Adrenal gland (tissue), 5 donors: ENCODE results near the gene CYBC1.

Experiments used
- CTCF ChIP-seq, 6 experiments: fragments of 450-650 bp in 4 of 6; fragments of 200-600 bp in 2 of 6; sonication (generic) in 1 of 6; IDR thresholded peaks; 1 replicate in 5 of 6; 2 replicates in 1 of 6; pipeline versions ENCODE4 v1.5.1 to v1.8.0; 2016 to 2021; ENCODE audit warnings: antibody characterized with exemption in 6 of 6, mild to moderate bottlenecking in 2 of 6, moderate library complexity in 1 of 6
- POLR2A ChIP-seq, 2 donors: fragments of 450-650 bp; IDR thresholded peaks; one replicate each; pipeline ENCODE4 v1.6.1; 2017; ENCODE audit warnings: antibody characterized with exemption in 2 of 2, mild to moderate bottlenecking in 2 of 2, moderate library complexity in 1 of 2
- donor health status: DM: no; HTN: no; CAD: no.

DNA sequence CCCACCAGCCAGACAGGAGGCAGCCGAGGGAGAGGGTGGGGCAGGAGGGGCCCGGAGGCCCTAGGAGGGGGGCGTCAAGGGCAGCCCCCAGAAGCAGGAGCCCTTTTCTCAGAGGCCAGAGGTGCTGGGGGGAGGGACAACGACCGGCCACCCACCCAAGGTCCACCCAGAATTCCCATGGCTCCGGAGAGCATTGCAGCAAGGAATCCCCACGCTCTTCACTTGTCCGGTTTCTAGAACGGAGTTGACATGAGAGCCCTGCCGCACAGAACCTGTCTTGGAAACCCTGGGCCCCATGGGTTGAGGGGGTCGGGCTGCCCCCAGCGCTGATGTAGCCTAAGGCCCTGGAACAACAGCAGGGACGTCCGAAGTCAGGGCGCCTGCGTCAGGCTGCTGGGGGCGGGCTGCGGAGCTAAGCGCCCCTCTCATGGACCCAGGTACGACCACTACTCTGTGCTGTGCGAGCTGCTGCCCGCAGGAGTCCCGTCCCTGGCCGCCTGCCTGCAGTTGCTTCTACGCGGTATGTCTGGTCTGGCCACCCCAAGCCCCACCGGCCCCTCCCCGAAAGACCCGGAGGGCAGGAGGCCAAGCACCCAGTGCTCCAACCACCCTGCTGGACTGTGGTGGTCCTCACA lies 11.2 kb downstream of the CYBC1 start:
- TF ChIP-seq CTCF (IDR thresholded peaks at IDR 0.05) (no peak), POLR2A (IDR thresholded peaks at IDR 0.05) (no peak)
